Uterus (tissue), 4 donors: Measurements from ENCODE around the gene ANXA6. TPM values are rescaled to one million over a fixed set of nuclear protein-coding genes. Genes with fewer than 3 reads are reported as not detected.
A peak's percentile ranks its signal among the peaks of the same experiment; 100 is the strongest.

Experiments used
- DNase-seq, 2 donors: peaks; one replicate each; pipeline ENCODE4 v3.0.0-alpha.2; 2019 to 2020
- H3K27ac ChIP-seq, 2 donors: fragments of 200-600 bp; sonication (generic); 1 replicate in 1 of 2; 2 replicates in 1 of 2; pipeline ENCODE4 v1.5.1; 2016 to 2018
- H3K27me3 ChIP-seq, 2 donors: fragments of 200-600 bp; sonication (generic); one replicate each; pipeline ENCODE4 v1.5.1; 2018 to 2019; ENCODE audit warnings: control low read depth in 1 of 2
- H3K36me3 ChIP-seq, 2 donors: fragments of 200-600 bp; sonication (generic); one replicate each; pipeline ENCODE4 v1.5.1; 2019; ENCODE audit warnings: control low read depth in 1 of 2
- H3K4me1 ChIP-seq, 2 donors: fragments of 200-600 bp; sonication (generic); one replicate each; pipeline ENCODE4 v1.5.1; 2018 to 2019; ENCODE audit warnings: control low read depth in 1 of 2
- H3K4me3 ChIP-seq, 2 donors: fragments of 200-600 bp; sonication (generic); 1 replicate in 1 of 2; 2 replicates in 1 of 2; pipeline ENCODE4 v1.5.1; 2018 to 2019; ENCODE audit warnings: mild to moderate bottlenecking in 1 of 2
- H3K9me3 ChIP-seq, 2 donors: fragments of 200-600 bp; sonication (generic); one replicate each; pipeline ENCODE4 v1.5.1; 2019; ENCODE audit warnings: control low read depth in 1 of 2
- POLR2A ChIP-seq, 2 donors: fragments of 450-650 bp; IDR thresholded peaks; one replicate each; pipeline ENCODE4 v1.6.1; 2016; ENCODE audit warnings: antibody characterized with exemption in 2 of 2, mild to moderate bottlenecking in 1 of 2, moderate library complexity in 1 of 2
- intact Hi-C: fragments of 100-400 bp; cut with DNase I; formaldehyde crosslinking; loops from one replicate; pipeline ENCODE4 v1.15.1; 2023; ENCODE audit warnings: low total_unique reads
- total RNA-seq, 4 donors: library from RNA; depleted of rRNA in 3 of 4; stranded (reverse); fragments of >200 nt in 3 of 4; gene quantifications; one replicate each; pipeline versions ENCODE4 v1.1.0 to v1.2.4, GENCODE V29; 2014 to 2023
- TF ChIP-seq, protein P1 (sequence below), 4 experiments: fragments of 200-600 bp in 2 of 4; fragments of 450-650 bp in 2 of 4; sonication (generic) in 2 of 4; IDR thresholded peaks; one replicate each; pipeline ENCODE4 v1.5.1; 2016 to 2019; ENCODE audit warnings: antibody characterized with exemption in 4 of 4, mild to moderate bottlenecking in 2 of 4, moderate library complexity in 1 of 4
- donor health status: DM: yes; HTN: yes; CAD: no.

Gene ANXA6
- total RNA-seq, 4 donors from 2014 or later = 131 to 346 (median 252) TPM

DNA sequence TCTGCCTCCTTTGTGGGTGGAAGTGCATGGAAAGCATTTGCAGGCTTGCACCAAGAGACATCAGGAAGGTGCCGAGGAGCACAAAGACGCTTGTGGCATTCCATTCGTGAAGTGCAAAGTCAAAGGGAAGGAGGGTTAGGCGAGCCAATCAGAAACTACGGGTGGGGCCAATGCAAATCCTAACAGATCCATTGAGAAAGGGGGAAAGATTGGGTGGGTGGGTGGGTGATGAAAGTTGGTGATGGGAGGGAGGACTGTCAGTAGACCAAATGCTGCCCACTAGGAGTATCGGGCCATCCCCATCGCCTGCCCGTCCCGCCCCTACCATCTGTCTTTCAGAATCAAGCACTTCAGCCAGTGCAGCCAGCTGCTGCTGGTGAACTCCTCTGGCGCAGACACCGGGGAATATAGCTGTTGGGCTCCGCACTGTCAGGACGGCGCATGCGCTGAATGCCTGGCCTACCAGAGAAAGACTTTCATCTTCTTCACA, 17.1 kb upstream of the ANXA6 start:
- no peak overlapping the region for H3K4me3 ChIP-seq
- peak in 1 of 2 donors; percentile 14 for DNase-seq
- no peaks in the 10 kb centered on the region for H3K4me1 ChIP-seq
- intact Hi-C loops = no loop called here
- no peaks in the 10 kb centered on the region for H3K36me3 ChIP-seq
- H3K9me3 ChIP-seq = no peaks in the 10 kb centered on the region
- H3K27ac ChIP-seq = no peak overlapping the region
- TF ChIP-seq POLR2A (IDR thresholded peaks at IDR 0.05) = no peak
- TF ChIP-seq, protein P1, sequence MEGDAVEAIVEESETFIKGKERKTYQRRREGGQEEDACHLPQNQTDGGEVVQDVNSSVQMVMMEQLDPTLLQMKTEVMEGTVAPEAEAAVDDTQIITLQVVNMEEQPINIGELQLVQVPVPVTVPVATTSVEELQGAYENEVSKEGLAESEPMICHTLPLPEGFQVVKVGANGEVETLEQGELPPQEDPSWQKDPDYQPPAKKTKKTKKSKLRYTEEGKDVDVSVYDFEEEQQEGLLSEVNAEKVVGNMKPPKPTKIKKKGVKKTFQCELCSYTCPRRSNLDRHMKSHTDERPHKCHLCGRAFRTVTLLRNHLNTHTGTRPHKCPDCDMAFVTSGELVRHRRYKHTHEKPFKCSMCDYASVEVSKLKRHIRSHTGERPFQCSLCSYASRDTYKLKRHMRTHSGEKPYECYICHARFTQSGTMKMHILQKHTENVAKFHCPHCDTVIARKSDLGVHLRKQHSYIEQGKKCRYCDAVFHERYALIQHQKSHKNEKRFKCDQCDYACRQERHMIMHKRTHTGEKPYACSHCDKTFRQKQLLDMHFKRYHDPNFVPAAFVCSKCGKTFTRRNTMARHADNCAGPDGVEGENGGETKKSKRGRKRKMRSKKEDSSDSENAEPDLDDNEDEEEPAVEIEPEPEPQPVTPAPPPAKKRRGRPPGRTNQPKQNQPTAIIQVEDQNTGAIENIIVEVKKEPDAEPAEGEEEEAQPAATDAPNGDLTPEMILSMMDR (IDR thresholded peaks at IDR 0.05) = no peak
- no peaks in the 10 kb centered on the region for H3K27me3 ChIP-seq

- no peak overlapping the region for H3K4me3 ChIP-seq
- H3K9me3 ChIP-seq = no peaks in the 10 kb centered on the region
- H3K36me3 ChIP-seq = no peaks in the 10 kb centered on the region
- no peak for TF ChIP-seq POLR2A (IDR thresholded peaks at IDR 0.05)
- TF ChIP-seq, protein P1 (IDR thresholded peaks at IDR 0.05) = no peak
- no peaks in the 10 kb centered on the region for H3K4me1 ChIP-seq
- no peak overlapping the region for H3K27ac ChIP-seq
- intact Hi-C loops = no loop called here
- no peaks in the 10 kb centered on the region for H3K27me3 ChIP-seq
- peak in 1 of 2 donors; percentile 13 for DNase-seq
Observed at GRCh38 chr5:151173711-151174611, 16.4 kb upstream of the ANXA6 start.

- Histone ChIP-seq H3K27ac (no peak overlapping the region), H3K9me3 (no peaks in the 10 kb centered on the region), H3K4me3 (no peak overlapping the region), H3K36me3 (no peaks in the 10 kb centered on the region), H3K4me1 (no peaks in the 10 kb centered on the region), H3K27me3 (no peaks in the 10 kb centered on the region)
- no peak for DNase-seq
- TF ChIP-seq POLR2A (IDR thresholded peaks at IDR 0.05) = no peak
- TF ChIP-seq, protein P1 (IDR thresholded peaks at IDR 0.05) = no peak
- intact Hi-C loops = no loop called here
Observed at GRCh38 chr5:151171529-151171928, 13.9 kb upstream of the ANXA6 start.

- Histone ChIP-seq H3K27me3 (no peaks in the 10 kb centered on the region), H3K4me3 (no peak overlapping the region), H3K9me3 (no peaks in the 10 kb centered on the region), H3K4me1 (no peaks in the 10 kb centered on the region), H3K27ac (no peak overlapping the region), H3K36me3 (no peaks in the 10 kb centered on the region)
- intact Hi-C loops = no loop called here
- no peak for DNase-seq
- TF ChIP-seq, protein P1 (IDR thresholded peaks at IDR 0.05) = no peak
- TF ChIP-seq POLR2A (IDR thresholded peaks at IDR 0.05) = no peak
Observed at GRCh38 chr5:151168602-151169344, 11.2 kb upstream of the ANXA6 start.

DNA sequence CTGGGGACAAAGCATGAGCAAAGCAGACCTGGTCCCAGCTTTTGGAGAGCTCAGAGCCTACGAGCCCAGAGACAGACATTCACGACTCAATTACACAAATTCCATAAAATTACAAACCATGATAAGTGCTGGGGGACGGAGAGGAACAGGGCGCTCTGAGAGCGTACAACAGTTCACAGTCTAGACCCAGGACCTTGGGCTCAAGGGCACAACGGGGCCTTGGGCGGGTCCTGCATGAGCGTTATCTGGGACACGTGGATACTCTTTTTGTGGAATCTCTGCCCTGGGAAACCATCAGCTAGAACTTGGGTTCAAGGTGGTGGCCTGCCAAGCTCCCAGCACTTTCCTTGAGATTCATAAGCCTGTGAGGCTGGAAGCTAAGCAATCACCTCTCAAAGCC, 9.4 kb upstream of the ANXA6 start:
- H3K4me3 ChIP-seq = no peak overlapping the region
- H3K27ac ChIP-seq = no peak overlapping the region
- no peaks in the 10 kb centered on the region for H3K36me3 ChIP-seq
- no peaks in the 10 kb centered on the region for H3K9me3 ChIP-seq
- H3K27me3 ChIP-seq = no peaks in the 10 kb centered on the region
- no peak for DNase-seq
- TF ChIP-seq POLR2A (IDR thresholded peaks at IDR 0.05) = no peak
- TF ChIP-seq, protein P1 (IDR thresholded peaks at IDR 0.05) = no peak
- H3K4me1 ChIP-seq = peaks cover 0 to 4% of the 10 kb centered on the region in 2 donors
- intact Hi-C loops = no loop called here
